ENCODE results near the gene ADAMTS7. TPM values are rescaled to one million over a fixed set of nuclear protein-coding genes. Genes with fewer than 3 reads are reported as not detected.
A peak's percentile ranks its signal among the peaks of the same experiment; 100 is the strongest.
"Not testable (repeated sequence)": the region's sequence is repeated elsewhere in the genome, so short reads cannot be mapped to it uniquely, and the experiment has no call there.

ADAMTS7 gene
- total and polyA plus RNA-seq, 2 donors (not counting 1 experiment from before 2014, with no cell fraction given), result 0.10 to 16.6 TPM

- not testable (repeated sequence) for H3K4me3 ChIP-seq (ENCODE audit: control extremely low read depth in 1 of 5, extremely low read depth in 1 of 5, insufficient read depth in 1 of 5, low read depth in 2 of 5, low read length in 4 of 5); H3K79me2 ChIP-seq (ENCODE audit: control insufficient read depth, insufficient read depth, low read length); H3K9ac ChIP-seq (ENCODE audit: low read length); H3K9me3 Mint-ChIP-seq (ENCODE audit: insufficient read depth); H3K36me3 ChIP-seq (replicated peaks in 1 of 2; ENCODE audit: control extremely low read depth in 1 of 2, control insufficient read depth in 1 of 2, extremely low read depth in 1 of 2, insufficient read depth in 2 of 2, low read length in 1 of 2); H3K4me2 ChIP-seq (replicated peaks; ENCODE audit: low read depth, low read length, poor library complexity, severe bottlenecking); H4K20me1 ChIP-seq (ENCODE audit: control insufficient read depth, insufficient read depth, low read length, poor library complexity, severe bottlenecking); H3K27me3 Mint-ChIP-seq; H3K9me3 ChIP-seq (ENCODE audit: control extremely low read depth in 1 of 3, control insufficient read depth in 2 of 3, insufficient read depth in 1 of 3, low read length in 2 of 3); H3K27me3 ChIP-seq (replicated peaks in 1 of 4; ENCODE audit: control extremely low read depth in 1 of 4, control insufficient read depth in 3 of 4, insufficient read depth in 4 of 4, low read length in 3 of 4); H2AFZ ChIP-seq (ENCODE audit: insufficient read depth, low read depth, low read length, poor library complexity, severe bottlenecking)
- H3K4me1 ChIP-seq (ENCODE audit: control insufficient read depth in 2 of 2, insufficient read depth in 2 of 2, low read length in 2 of 2), result peaks cover 47 to 58% of the 10 kb centered on the region in 2 donors
- peak; percentile 26 for TF ChIP-seq CTCF (IDR thresholded peaks at IDR 0.05)
- DNase-seq, result peak; percentile 55
- intact Hi-C loops (cut with micrococcal nuclease), result loop anchor here (1.0 to 10.0 kb wide), 4 partner anchors 55 to 461 kb away; partner anchors contain the start of genes ADAMTS7 and SKIC8
- peak overlapping the region; percentile 29 to 99 for H3K27ac ChIP-seq (ENCODE audit: low read length in 2 of 2)
- ATAC-seq (ENCODE audit: low read depth), result peak; percentile 15
- POLR2A ChIA-PET, result interaction anchor here (0.6 to 1.6 kb wide), 4 partner anchors 56 to 456 kb away, joined by 3 to 10 read pairs (median 4); partner anchors contain the start of genes ADAMTS7, MORF4L1 and SKIC8
- H3K4me3 Mint-ChIP-seq, result peak overlapping the region; percentile 69
- H3K4me1 Mint-ChIP-seq, result peaks cover 42% of the 10 kb centered on the region
- CTCF ChIA-PET, result interaction anchor here (1.0 to 3.0 kb wide), 6 partner anchors 15 to 429 kb away, joined by 3 to 19 read pairs (median 7); partner anchors contain the start of genes ADAMTS7 and CTSH
- peak overlapping the region; percentile 92 for H3K27ac Mint-ChIP-seq
- 60% methylated on average over 3 of the region's 13 CpGs for WGBS (ENCODE audit: insufficient coverage)
These were observed 55.2 kb downstream of the ADAMTS7 start for GRCh38 chr15:78755900-78756591.

GRCh38 chr15:78754637-78755280 lies 56.5 kb downstream of the ADAMTS7 start:
- H3K4me1 Mint-ChIP-seq, result peaks cover 36% of the 10 kb centered on the region
- H3K4me2 ChIP-seq (replicated peaks; ENCODE audit: low read depth, low read length, poor library complexity, severe bottlenecking); ATAC-seq (ENCODE audit: low read depth); H3K4me3 ChIP-seq (ENCODE audit: control extremely low read depth in 1 of 5, extremely low read depth in 1 of 5, insufficient read depth in 1 of 5, low read depth in 2 of 5, low read length in 4 of 5); H3K27ac ChIP-seq (ENCODE audit: low read length in 2 of 2); H3K27ac Mint-ChIP-seq; H2AFZ ChIP-seq (ENCODE audit: insufficient read depth, low read depth, low read length, poor library complexity, severe bottlenecking); H3K79me2 ChIP-seq (ENCODE audit: control insufficient read depth, insufficient read depth, low read length); H4K20me1 ChIP-seq (ENCODE audit: control insufficient read depth, insufficient read depth, low read length, poor library complexity, severe bottlenecking); H3K27me3 Mint-ChIP-seq; H3K4me3 Mint-ChIP-seq; H3K9me3 ChIP-seq (ENCODE audit: control extremely low read depth in 1 of 3, control insufficient read depth in 2 of 3, insufficient read depth in 1 of 3, low read length in 2 of 3); POLR2A ChIA-PET; H3K9ac ChIP-seq (ENCODE audit: low read length); H3K36me3 ChIP-seq (replicated peaks in 1 of 2; ENCODE audit: control extremely low read depth in 1 of 2, control insufficient read depth in 1 of 2, extremely low read depth in 1 of 2, insufficient read depth in 2 of 2, low read length in 1 of 2); H3K27me3 ChIP-seq (replicated peaks in 1 of 4; ENCODE audit: control extremely low read depth in 1 of 4, control insufficient read depth in 3 of 4, insufficient read depth in 4 of 4, low read length in 3 of 4); DNase-seq; H3K9me3 Mint-ChIP-seq (ENCODE audit: insufficient read depth): not testable (repeated sequence)
- WGBS (ENCODE audit: insufficient coverage), result 96% methylated on average over 7 of the region's 14 CpGs
- intact Hi-C loops (cut with micrococcal nuclease), result loop anchor here (5.0 to 10.0 kb wide), 3 partner anchors 117 to 460 kb away; partner anchors contain the start of gene SKIC8
- CTCF ChIA-PET, result interaction anchor here (0.7 to 3.0 kb wide), 3 partner anchors 16 to 241 kb away, joined by 3 to 19 read pairs (median 3); partner anchors contain the start of gene ADAMTS7
- peaks cover 35 to 50% of the 10 kb centered on the region in 2 donors for H3K4me1 ChIP-seq (ENCODE audit: control insufficient read depth in 2 of 2, insufficient read depth in 2 of 2, low read length in 2 of 2)

GRCh38 chr15:78753751-78754535 lies 57.3 kb downstream of the ADAMTS7 start:
- DNase-seq, result not testable (repeated sequence)

More at GRCh38 chr15:78753751-78754535, 57.3 kb downstream of the ADAMTS7 start:
- H3K9ac ChIP-seq (ENCODE audit: low read length); H4K20me1 ChIP-seq (ENCODE audit: control insufficient read depth, insufficient read depth, low read length, poor library complexity, severe bottlenecking); H3K9me3 Mint-ChIP-seq (ENCODE audit: insufficient read depth); H3K36me3 ChIP-seq (replicated peaks in 1 of 2; ENCODE audit: control extremely low read depth in 1 of 2, control insufficient read depth in 1 of 2, extremely low read depth in 1 of 2, insufficient read depth in 2 of 2, low read length in 1 of 2); H3K4me3 Mint-ChIP-seq; ATAC-seq (ENCODE audit: low read depth); POLR2A ChIA-PET; H3K4me3 ChIP-seq (ENCODE audit: control extremely low read depth in 1 of 5, extremely low read depth in 1 of 5, insufficient read depth in 1 of 5, low read depth in 2 of 5, low read length in 4 of 5); H3K4me2 ChIP-seq (replicated peaks; ENCODE audit: low read depth, low read length, poor library complexity, severe bottlenecking); H3K9me3 ChIP-seq (ENCODE audit: control extremely low read depth in 1 of 3, control insufficient read depth in 2 of 3, insufficient read depth in 1 of 3, low read length in 2 of 3); H3K27ac ChIP-seq (ENCODE audit: low read length in 2 of 2); H3K27me3 Mint-ChIP-seq; H3K79me2 ChIP-seq (ENCODE audit: control insufficient read depth, insufficient read depth, low read length); H2AFZ ChIP-seq (ENCODE audit: insufficient read depth, low read depth, low read length, poor library complexity, severe bottlenecking); H3K27me3 ChIP-seq (replicated peaks in 1 of 4; ENCODE audit: control extremely low read depth in 1 of 4, control insufficient read depth in 3 of 4, insufficient read depth in 4 of 4, low read length in 3 of 4): not testable (repeated sequence)
- Mint-ChIP-seq H3K4me1 (peaks cover 32% of the 10 kb centered on the region), H3K27ac (peak overlapping the region; percentile 26)
- CTCF ChIA-PET, result interaction anchor here (0.6 to 3.0 kb wide), 4 partner anchors 15 to 641 kb away, joined by 3 to 19 read pairs (median 3); partner anchors contain the start of gene ADAMTS7
- intact Hi-C loops (cut with micrococcal nuclease), result loop anchor here (5.0 to 10.0 kb wide), 3 partner anchors 117 to 459 kb away; partner anchors contain the start of gene SKIC8
- H3K4me1 ChIP-seq (ENCODE audit: control insufficient read depth in 2 of 2, insufficient read depth in 2 of 2, low read length in 2 of 2), result peaks cover 27 to 42% of the 10 kb centered on the region in 2 donors
- 100% methylated on average over 6 of the region's 10 CpGs for WGBS (ENCODE audit: insufficient coverage)

All from B cell (primary cell).